CD14-positive monocyte (primary cell): ENCODE data around the gene BATF3. TPM values are rescaled to one million over a fixed set of nuclear protein-coding genes. Genes with fewer than 3 reads are reported as not detected.
A peak's percentile ranks its signal among the peaks of the same experiment; 100 is the strongest.

Experiments
- DNase-seq, 3 donors: peaks; one replicate each; pipeline ENCODE4 v3.0.0-alpha.2; 2011 to 2022
- H2AFZ ChIP-seq: 2 replicates; pipeline ENCODE4 v1.6.0; 2012; ENCODE audit warnings: mild to moderate bottlenecking, low read depth, low read length, inconsistent platforms; ENCODE audit not compliant: insufficient read depth, poor library complexity, severe bottlenecking
- H3K27ac ChIP-seq, 2 donors: 1 replicate in 1 of 2; 2 replicates in 1 of 2; pipeline ENCODE4 v1.5.1; 2012 to 2013; ENCODE audit warnings: low read length in 2 of 2, control low read depth in 1 of 2, inconsistent platforms in 1 of 2, low read depth in 1 of 2, mild to moderate bottlenecking in 1 of 2
- H3K27me3 ChIP-seq, 2 donors: one replicate each; pipeline versions ENCODE4 v1.6.0 to v1.6.1; 2011 to 2013; ENCODE audit warnings: low read length in 2 of 2; ENCODE audit not compliant: control insufficient read depth in 2 of 2, insufficient read depth in 2 of 2
- H3K36me3 ChIP-seq, 2 donors: replicated peaks in 1 of 2; 1 replicate in 1 of 2; 2 replicates in 1 of 2; pipeline versions ENCODE4 v1.5.1 to v1.6.1; 2012 to 2013; ENCODE audit warnings: low read length in 2 of 2, control low read depth in 1 of 2, inconsistent platforms in 1 of 2, mild to moderate bottlenecking in 1 of 2; ENCODE audit not compliant: insufficient read depth in 2 of 2, control insufficient read depth in 1 of 2
- H3K4me1 ChIP-seq, 2 donors: 1 replicate in 1 of 2; 2 replicates in 1 of 2; pipeline versions ENCODE4 v1.5.1 to v1.6.1; 2012 to 2013; ENCODE audit warnings: low read length in 2 of 2, control low read depth in 1 of 2, inconsistent platforms in 1 of 2, mild to moderate bottlenecking in 1 of 2, moderate library complexity in 1 of 2; ENCODE audit not compliant: insufficient read depth in 2 of 2, control insufficient read depth in 1 of 2
- H3K4me2 ChIP-seq: replicated peaks from 2 replicates; pipeline ENCODE3; 2012; ENCODE audit warnings: low read length, moderate library complexity, mild to moderate bottlenecking; ENCODE audit not compliant: poor library complexity, severe bottlenecking; ENCODE audit errors: extremely low read depth
- H3K4me3 ChIP-seq, 3 experiments: fragments of 200-600 bp in 1 of 3; sonication (generic) in 1 of 3; replicated peaks in 1 of 3; 1 replicate in 2 of 3; 2 replicates in 1 of 3; pipeline ENCODE4 v1.5.1; 2011 to 2013; ENCODE audit warnings: low read length in 3 of 3, mild to moderate bottlenecking in 3 of 3, control low read depth in 2 of 3, low read depth in 2 of 3, inconsistent platforms in 1 of 3, moderate library complexity in 1 of 3
- H3K79me2 ChIP-seq: 2 replicates; pipeline ENCODE4 v1.6.0; 2012; ENCODE audit warnings: mild to moderate bottlenecking, control low read depth, inconsistent platforms, low read length, moderate library complexity; ENCODE audit not compliant: insufficient read depth
- H3K9ac ChIP-seq: 2 replicates; pipeline ENCODE4 v1.6.0; 2017; ENCODE audit warnings: low read length, mild to moderate bottlenecking; ENCODE audit not compliant: insufficient read depth, poor library complexity, severe bottlenecking
- H3K9me3 ChIP-seq, 2 donors: replicated peaks in 1 of 2; 1 replicate in 1 of 2; 2 replicates in 1 of 2; pipeline versions ENCODE4 v1.5.1 to v1.6.1; 2012 to 2013; ENCODE audit warnings: low read length in 2 of 2, control low read depth in 1 of 2; ENCODE audit not compliant: control insufficient read depth in 1 of 2, insufficient read depth in 1 of 2
- H4K20me1 ChIP-seq: 2 replicates; pipeline ENCODE4 v1.6.0; 2012; ENCODE audit warnings: mild to moderate bottlenecking, low read length, control low read depth, moderate library complexity; ENCODE audit not compliant: insufficient read depth
- H3K27ac Mint-ChIP-seq, 7 donors: one replicate each; pipeline ENCODE4 v1.8.0; 2020; ENCODE audit warnings: mild to moderate bottlenecking in 7 of 7, mixed read lengths in 7 of 7, moderate library complexity in 6 of 7, inconsistent platforms in 2 of 7
- H3K27me3 Mint-ChIP-seq, 3 donors: one replicate each; pipeline ENCODE4 v1.8.0; 2021 to 2022; ENCODE audit warnings: low read depth in 3 of 3, mild to moderate bottlenecking in 3 of 3, mixed read lengths in 3 of 3, moderate library complexity in 3 of 3, inconsistent platforms in 1 of 3
- H3K36me3 Mint-ChIP-seq, 2 donors: one replicate each; pipeline ENCODE4 v1.8.0; 2020; ENCODE audit warnings: mixed read lengths in 2 of 2, inconsistent platforms in 1 of 2, mild to moderate bottlenecking in 1 of 2
- H3K4me1 Mint-ChIP-seq: one replicate; pipeline ENCODE4 v1.8.0; 2020; ENCODE audit warnings: mild to moderate bottlenecking, mixed read lengths
- H3K4me3 Mint-ChIP-seq, 2 donors: one replicate each; pipeline ENCODE4 v1.8.0; 2020; ENCODE audit warnings: mild to moderate bottlenecking in 2 of 2, mixed read lengths in 2 of 2, moderate library complexity in 1 of 2
- H3K9me3 Mint-ChIP-seq, 7 donors: one replicate each; pipeline ENCODE4 v1.8.0; 2020 to 2022; ENCODE audit warnings: mixed read lengths in 7 of 7, mild to moderate bottlenecking in 6 of 7, moderate library complexity in 6 of 7, inconsistent platforms in 2 of 7
- CTCF ChIP-seq: fragments of 200-600 bp; IDR thresholded peaks from one replicate; pipeline ENCODE4 v1.8.0; 2022; ENCODE audit warnings: antibody characterized with exemption, mild to moderate bottlenecking
- WGBS: methylation state at CpG from one replicate; pipeline ENCODE4 v1.1.5; 2013; ENCODE audit warnings: missing lambda C conversion rate; ENCODE audit not compliant: insufficient coverage; 5-methylcytosine and 5-hydroxymethylcytosine counted together
- intact Hi-C, 2 donors: fragments of 100-400 bp; cut with micrococcal nuclease; formaldehyde crosslinking; loops; one replicate each; pipeline versions ENCODE4 v1.15.0 to v1.15.1; 2023
- polyA plus RNA-seq, 3 donors: library from polyadenylated mRNA; depleted of rRNA in 1 of 3; unstranded in 2 of 3; stranded (reverse) in 1 of 3; fragments of 300-500 nt in 2 of 3; fragments of >200 nt in 1 of 3; fragmentation: Illumina TruSeq in 2 of 3; gene quantifications; 1 replicate in 2 of 3; 2 replicates in 1 of 3; pipeline ENCODE4 v1.2.3, GENCODE V29; 2012 to 2021

BATF3 gene
- polyA plus RNA-seq, 3 donors = 9.3 to 34.7 (median 15.1) TPM

DNA sequence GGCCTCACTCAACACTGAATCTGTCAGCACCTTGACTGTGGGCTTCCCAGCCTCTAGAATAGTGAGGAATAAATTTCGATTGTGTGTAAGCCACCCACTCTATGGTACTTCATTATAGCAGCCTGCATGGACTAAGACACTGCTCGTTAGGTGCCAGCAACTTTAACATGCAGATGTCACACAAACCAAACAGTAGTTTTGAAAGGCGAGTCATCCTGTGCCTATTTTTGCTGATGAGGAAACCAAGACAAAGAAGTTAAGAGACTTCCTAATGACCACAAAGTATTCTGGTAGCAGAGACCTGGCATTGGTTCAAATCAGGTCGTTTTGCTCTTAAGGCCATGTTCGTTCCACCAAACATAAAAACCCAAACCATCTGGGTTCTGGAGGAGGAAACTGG lies 42.9 kb downstream of the BATF3 start:
- no peak for DNase-seq
- Histone ChIP-seq H2AFZ (no peak overlapping the region), H3K9me3 (no peaks in the 10 kb centered on the region), H3K27me3 (no peaks in the 10 kb centered on the region), H3K79me2 (no peaks in the 10 kb centered on the region), H3K27ac (no peak overlapping the region), H3K4me2 (no peak overlapping the region), H3K36me3 (no peaks in the 10 kb centered on the region), H4K20me1 (no peaks in the 10 kb centered on the region), H3K4me3 (no peak overlapping the region), H3K4me1 (no peaks in the 10 kb centered on the region), H3K9ac (no peak overlapping the region)
- peaks cover 2 to 9% (median 6%) of the 10 kb centered on the region in 3 donors for H3K27me3 Mint-ChIP-seq
- H3K9me3 Mint-ChIP-seq = peaks cover 0 to 2% (median 0%) of the 10 kb centered on the region in 7 donors
- peaks cover 1% of the 10 kb centered on the region for H3K4me1 Mint-ChIP-seq
- TF ChIP-seq CTCF = no peak
- intact Hi-C loops = no loop called here
- WGBS = 0% methylated on average over 1 of the region's 5 CpGs
- no peaks in the 10 kb centered on the region for H3K36me3 Mint-ChIP-seq
- no peak overlapping the region for H3K4me3 Mint-ChIP-seq
- no peak overlapping the region for H3K27ac Mint-ChIP-seq

GRCh38 chr1:212655668-212656440 lies 43.8 kb downstream of the BATF3 start:
- no peak overlapping the region for H3K4me3 ChIP-seq
- no peak overlapping the region for H3K27ac ChIP-seq
- H3K9me3 ChIP-seq = no peaks in the 10 kb centered on the region
- TF ChIP-seq CTCF = no peak
- H2AFZ ChIP-seq = no peak overlapping the region
- H3K4me2 ChIP-seq = no peak overlapping the region
- H3K4me1 ChIP-seq = no peaks in the 10 kb centered on the region
- H4K20me1 ChIP-seq = no peaks in the 10 kb centered on the region
- WGBS = 75% methylated on average over 4 of the region's 6 CpGs
- Mint-ChIP-seq H3K4me3 (no peak overlapping the region), H3K4me1 (peaks cover 1% of the 10 kb centered on the region), H3K36me3 (no peaks in the 10 kb centered on the region), H3K27me3 (peaks cover 2 to 6% (median 6%) of the 10 kb centered on the region in 3 donors), H3K9me3 (peaks cover 0 to 2% (median 0%) of the 10 kb centered on the region in 7 donors), H3K27ac (peak overlapping the region in 1 of 7 donors; percentile 12)
- no peaks in the 10 kb centered on the region for H3K27me3 ChIP-seq
- H3K79me2 ChIP-seq = no peaks in the 10 kb centered on the region
- H3K36me3 ChIP-seq = no peaks in the 10 kb centered on the region
- H3K9ac ChIP-seq = no peak overlapping the region
- DNase-seq = no peak
- intact Hi-C loops = no loop called here
